Endothelial cell of umbilical vein (primary cell): Measurements from ENCODE around the gene FAM50B. TPM values are rescaled to one million over a fixed set of nuclear protein-coding genes. Genes with fewer than 3 reads are reported as not detected.

Source experiments
- BruUV-seq: library from RNA; stranded (reverse); fragments of 400-500 nt; replicated peaks from 2 replicates; lab custom pipeline; 2021; lab: Mats Ljungman, UMichigan
- CTCF ChIA-PET: fragments of 300-600, 350-600 bp; sonication (Branson Sonifier 250); formaldehyde crosslinking; loops from one replicate; lab custom pipeline; 2021; ENCODE audit warnings: antibody characterized with exemption, inconsistent platforms; lab: Charles Lee
- POLR2A ChIA-PET: fragments of 300-600, 350-600 bp; sonication (Branson Sonifier 250); formaldehyde crosslinking; loops from one replicate; lab custom pipeline; 2021; ENCODE audit warnings: antibody characterized with exemption, inconsistent platforms; lab: Charles Lee
- DNase-seq: peaks from one replicate; pipeline ENCODE4 v3.0.0-alpha.2; 2011; ENCODE audit warnings: low read depth, low spot score
- FAIRE-seq: peaks from 2 replicates; lab custom pipeline; 2011; peaks lifted over from hg19 to GRCh38; lab: Jason Lieb, UNC
- H2AFZ ChIP-seq: 2 replicates; pipeline ENCODE4 v1.6.0; 2012; ENCODE audit warnings: low read depth, low read length, control low read depth, inconsistent platforms
- H3K27ac ChIP-seq: 2 replicates; pipeline ENCODE4 v1.5.1; 2011; ENCODE audit warnings: low read depth, mild to moderate bottlenecking, control low read depth, low read length, moderate library complexity; ENCODE audit not compliant: insufficient read depth
- H3K27me3 ChIP-seq, 2 experiments: 2 replicates each; pipeline versions ENCODE4 v1.6.0 to v1.6.1; 2011; ENCODE audit warnings: low read length in 2 of 2, mixed read lengths in 1 of 2; ENCODE audit not compliant: control insufficient read depth in 2 of 2, insufficient read depth in 2 of 2
- H3K36me3 ChIP-seq, 2 experiments: 2 replicates in 1 of 2; 3 replicates in 1 of 2; pipeline ENCODE4 v1.5.1; 2011; ENCODE audit warnings: low read length in 2 of 2, mild to moderate bottlenecking in 1 of 2, moderate library complexity in 1 of 2; ENCODE audit not compliant: control insufficient read depth in 2 of 2, insufficient read depth in 2 of 2; ENCODE audit errors: extremely low read depth in 1 of 2
- H3K4me1 ChIP-seq: 3 replicates; pipeline ENCODE4 v1.5.1; 2011; ENCODE audit warnings: mild to moderate bottlenecking, low read length; ENCODE audit not compliant: control insufficient read depth, insufficient read depth; ENCODE audit errors: extremely low read depth
- H3K4me2 ChIP-seq: 2 replicates; pipeline ENCODE4 v1.6.1; 2011; ENCODE audit warnings: low read length, control low read depth, mixed read lengths; ENCODE audit not compliant: insufficient read depth
- H3K4me3 ChIP-seq, 3 experiments: fragments of 200-600 bp in 1 of 3; sonication (generic), shearing (Covaris generic) in 1 of 3; replicated peaks in 1 of 3; 2 replicates each; pipeline ENCODE4 v1.5.1; 2011 to 2016; ENCODE audit warnings: control low read depth in 3 of 3, low read length in 3 of 3, mild to moderate bottlenecking in 2 of 3, inconsistent platforms in 1 of 3, low read depth in 1 of 3, moderate library complexity in 1 of 3; ENCODE audit not compliant: insufficient read depth in 1 of 3
- H3K79me2 ChIP-seq: 2 replicates; pipeline ENCODE4 v1.6.0; 2012; ENCODE audit warnings: low read length, inconsistent platforms; ENCODE audit not compliant: control insufficient read depth, insufficient read depth
- H3K9ac ChIP-seq: replicated peaks from 2 replicates; pipeline ENCODE3; 2011; ENCODE audit warnings: low read length, control low read depth; ENCODE audit not compliant: insufficient read depth; ENCODE audit errors: extremely low read depth
- H3K9me1 ChIP-seq: replicated peaks from 3 replicates; pipeline ENCODE4 v1.6.0; 2011; ENCODE audit warnings: mild to moderate bottlenecking, low read length; ENCODE audit not compliant: control insufficient read depth, insufficient read depth; ENCODE audit errors: extremely low read depth
- H3K9me3 ChIP-seq: replicated peaks from 2 replicates; pipeline ENCODE4 v1.5.1; 2012; ENCODE audit warnings: low read length, inconsistent platforms; ENCODE audit not compliant: control insufficient read depth, insufficient read depth
- H4K20me1 ChIP-seq: replicated peaks from 2 replicates; pipeline ENCODE3; 2011; ENCODE audit warnings: mild to moderate bottlenecking, low read length; ENCODE audit not compliant: control insufficient read depth, insufficient read depth; ENCODE audit errors: extremely low read depth
- CTCF ChIP-seq, 2 donors: IDR thresholded peaks; 1 replicate in 1 of 2; 2 replicates in 1 of 2; pipeline ENCODE4 v1.5.1; 2011; ENCODE audit warnings: low read length in 2 of 2, mild to moderate bottlenecking in 2 of 2, moderate library complexity in 2 of 2, control low read depth in 1 of 2, inconsistent platforms in 1 of 2, low read depth in 1 of 2; ENCODE audit not compliant: insufficient read depth in 1 of 2; ENCODE audit errors: extremely low read depth in 1 of 2
- EZH2 ChIP-seq: IDR thresholded peaks from 2 replicates; pipeline ENCODE4 v1.6.1; 2012; ENCODE audit warnings: borderline replicate concordance, low read depth, mild to moderate bottlenecking, moderate library complexity, low read length, inconsistent platforms; ENCODE audit not compliant: severe bottlenecking
- FOS ChIP-seq: IDR thresholded peaks from 2 replicates; pipeline ENCODE4 v1.6.1; 2011; ENCODE audit warnings: mild to moderate bottlenecking, low read length, moderate library complexity, borderline replicate concordance; ENCODE audit not compliant: insufficient read depth
- GATA2 ChIP-seq: IDR thresholded peaks from 2 replicates; pipeline ENCODE4 v1.7.0; 2011; ENCODE audit warnings: low read depth, mild to moderate bottlenecking, moderate library complexity, mixed read lengths, low read length; ENCODE audit not compliant: insufficient read length, insufficient read depth
- JUN ChIP-seq: IDR thresholded peaks from 2 replicates; pipeline ENCODE4 v1.6.1; 2011; ENCODE audit warnings: borderline replicate concordance, low read depth; ENCODE audit not compliant: insufficient read length, insufficient read depth
- MAX ChIP-seq: IDR thresholded peaks from 2 replicates; pipeline ENCODE4 v1.6.1; 2011; ENCODE audit not compliant: insufficient read depth, insufficient read length
- MYC ChIP-seq: IDR thresholded peaks from one replicate; pipeline ENCODE4 v1.6.1; 2011; ENCODE audit warnings: mild to moderate bottlenecking, low read depth, low read length
- POLR2A ChIP-seq: IDR thresholded peaks from 2 replicates; pipeline ENCODE4 v1.6.1; 2012; ENCODE audit warnings: low read depth, mild to moderate bottlenecking, control low read depth, low read length
- POLR2AphosphoS5 ChIP-seq: IDR thresholded peaks from 2 replicates; pipeline ENCODE4 v1.6.1; 2012; ENCODE audit warnings: low read depth, mild to moderate bottlenecking, control low read depth, low read length, moderate library complexity; ENCODE audit not compliant: insufficient read depth
- dilution Hi-C: fragments of 300-500 bp; cut with MboI; formaldehyde crosslinking; loops from one replicate; pipeline ENCODE4 v1.15.0; 2019; ENCODE audit warnings: low sequenced_read_pairs; ENCODE audit not compliant: extremely low pct_ligation_motif_present
- intact Hi-C: fragments of 100-400 bp; cut with micrococcal nuclease; formaldehyde crosslinking; loops from one replicate; pipeline ENCODE4 v1.10.0; 2022
- polyA plus RNA-seq, 4 experiments: library from polyadenylated mRNA; depleted of rRNA in 3 of 4; stranded (reverse) in 3 of 4; unstranded in 1 of 4; fragments of >200 nt; gene quantifications; 2 replicates each; pipeline versions ENCODE4 v1.2.1 to v1.2.3, GENCODE V29; 2011 to 2012; ENCODE audit warnings: missing spikeins in 1 of 4
- total RNA-seq: library from RNA; stranded (reverse); gene quantifications from 2 replicates; pipeline ENCODE4 v1.2.3, GENCODE V29; 2021

FAM50B gene
- total and polyA plus RNA-seq, 2 donors (not counting 3 experiments of a cell fraction or from before 2014, with no cell fraction given): 10.0 to 14.1 TPM

DNA sequence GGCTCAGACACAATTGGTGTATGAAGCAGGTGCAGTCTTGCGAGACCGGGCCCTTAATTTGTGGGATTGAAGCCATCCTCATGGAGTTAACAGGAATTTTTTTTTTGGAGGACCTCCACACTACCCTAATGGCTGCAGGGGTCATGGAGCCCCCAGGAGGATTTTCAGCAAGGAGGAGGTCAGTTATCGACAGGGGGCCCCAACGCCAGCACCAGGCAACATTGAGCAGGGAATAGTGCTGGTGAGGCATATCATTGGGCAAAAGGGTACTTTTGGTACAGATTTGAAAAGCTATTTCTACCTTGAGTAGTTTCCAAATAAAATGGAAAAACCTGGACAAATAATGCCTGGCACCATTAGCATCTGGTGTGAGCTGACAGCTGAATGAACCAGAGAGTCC is 6.7 kb downstream of the FAM50B start:
- ChIA-PET POLR2A (no interaction called here), CTCF (interaction anchor here (1.2 to 1.3 kb wide), 3 partner anchors 12 to 107 kb away, joined by 3 read pairs; no protein-coding TSS in a partner anchor)

DNA sequence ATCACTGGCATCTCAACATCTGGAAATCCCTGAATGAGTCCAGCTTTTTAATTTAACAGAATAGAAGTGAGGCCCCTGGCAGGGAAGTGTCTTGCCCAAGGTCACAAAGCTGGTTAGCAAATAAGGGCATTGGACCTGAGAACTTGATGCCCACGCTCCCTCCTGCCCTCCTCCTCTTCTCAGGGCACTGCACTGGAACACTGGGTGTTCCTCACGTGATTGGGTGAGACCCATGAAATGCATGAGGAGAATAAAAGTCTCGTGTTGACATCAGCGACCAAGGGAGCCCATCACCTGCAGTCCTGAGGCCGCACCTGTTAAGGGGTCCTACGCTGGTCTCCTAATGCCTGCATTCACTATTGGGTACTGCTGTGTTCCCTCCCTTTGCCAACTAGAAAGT is 7.4 kb downstream of the FAM50B start:
- Histone ChIP-seq H3K9me1 (no peaks in the 10 kb centered on the region), H3K4me2 (no peak overlapping the region), H3K9me3 (no peaks in the 10 kb centered on the region), H4K20me1 (no peaks in the 10 kb centered on the region), H3K27ac (no peak overlapping the region), H3K4me3 (no peak overlapping the region), H3K27me3 (no peaks in the 10 kb centered on the region), H3K79me2 (no peaks in the 10 kb centered on the region), H3K4me1 (no peaks in the 10 kb centered on the region), H3K36me3 (no peaks in the 10 kb centered on the region), H2AFZ (no peak overlapping the region), H3K9ac (no peak overlapping the region)
- DNase-seq: no peak
- BruUV-seq: no TSS peak
- ChIA-PET POLR2A (no interaction called here), CTCF (interaction anchor here (1.2 to 1.3 kb wide), 2 partner anchors 76 to 108 kb away, joined by 3 read pairs; no protein-coding TSS in a partner anchor)
- intact Hi-C loops: no loop called here
- no peak for TF ChIP-seq CTCF (IDR thresholded peaks at IDR 0.05; ENCODE audit: extremely low read depth in 1 of 2, insufficient read depth in 1 of 2, low read depth in 1 of 2, low read length in 2 of 2)
- no peak for TF ChIP-seq JUN
- TF ChIP-seq MYC: no peak
- TF ChIP-seq GATA2: no peak
- TF ChIP-seq MAX: no peak
- TF ChIP-seq POLR2AphosphoS5: no peak
- TF ChIP-seq EZH2: no peak
- no peak for TF ChIP-seq FOS
- TF ChIP-seq POLR2A: no peak
- dilution Hi-C loops: no loop called here
- no peak for FAIRE-seq

More for the DNA sequence above, 6.7 kb downstream of the FAM50B start:
- Histone ChIP-seq H3K4me1 (no peaks in the 10 kb centered on the region), H3K9me1 (no peaks in the 10 kb centered on the region), H2AFZ (no peak overlapping the region), H3K9me3 (no peaks in the 10 kb centered on the region), H3K79me2 (no peaks in the 10 kb centered on the region), H3K9ac (no peak overlapping the region), H3K27me3 (no peaks in the 10 kb centered on the region), H3K4me2 (no peak overlapping the region), H4K20me1 (no peaks in the 10 kb centered on the region), H3K27ac (no peak overlapping the region), H3K36me3 (no peaks in the 10 kb centered on the region), H3K4me3 (no peak overlapping the region)
- intact Hi-C loops (no loop called here), dilution Hi-C loops (no loop called here)
- BruUV-seq: no TSS peak
- TF ChIP-seq EZH2 (no peak), FOS (no peak)
- FAIRE-seq (no peak), DNase-seq (no peak)
